DMS 273 (cell line): ENCODE measurements around the gene CADM2.
"Not testable (repeated sequence)": the region's sequence is repeated elsewhere in the genome, so short reads cannot be mapped to it uniquely, and the experiment has no call there.

Experiments used
- DNase-seq: peaks from one replicate; lab custom pipeline; 2025; ENCODE audit not compliant: unreplicated experiment; lab: John Stamatoyannopoulos, UW

The CADM2 gene

DNA sequence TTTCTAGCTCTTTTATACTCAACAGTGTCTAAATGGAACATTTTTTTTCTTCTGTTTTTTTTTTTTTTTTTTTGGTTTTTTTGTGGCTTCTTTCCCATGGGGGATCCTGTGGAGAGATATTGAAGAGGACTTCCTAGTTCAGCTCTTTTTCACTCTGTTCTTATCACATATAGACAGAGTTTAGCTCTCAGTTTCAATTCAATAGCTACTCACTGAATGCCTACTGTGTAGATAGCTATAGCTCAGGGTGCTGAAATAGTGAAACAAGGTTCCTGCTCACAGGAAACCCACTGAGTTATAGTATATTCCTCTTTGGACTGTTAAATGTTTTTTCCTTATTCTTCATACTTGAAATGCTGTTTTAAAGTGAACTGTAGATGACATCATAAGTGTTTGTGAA, 918.8 kb downstream of the CADM2 start:
- no peak for DNase-seq

DNA sequence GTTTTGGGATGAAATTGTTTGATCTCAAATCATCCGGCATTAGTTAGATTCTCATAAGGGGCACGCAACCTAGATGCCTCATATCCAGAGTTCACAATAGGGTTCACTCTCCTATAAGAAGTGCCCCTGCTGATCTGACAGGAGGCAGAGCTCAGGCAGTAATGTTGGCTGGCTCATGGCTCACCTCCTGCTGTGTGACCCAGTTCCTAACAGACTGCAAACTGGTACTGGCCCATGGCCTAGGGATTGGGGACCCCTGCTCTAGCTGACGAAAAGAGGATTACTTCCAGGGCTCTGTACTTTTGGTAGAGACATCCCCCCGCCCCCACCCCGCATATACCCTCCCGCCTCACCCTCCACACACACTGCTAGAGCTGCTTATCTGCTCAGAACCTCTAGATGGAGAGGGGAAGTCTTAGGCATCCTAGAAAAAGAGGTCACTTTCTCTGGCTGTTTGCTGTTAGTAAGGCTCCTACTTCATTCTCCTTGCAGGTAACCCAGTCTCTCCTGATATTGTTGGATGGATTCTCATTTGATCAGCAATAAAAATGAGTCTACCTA, 923.1 kb downstream of the CADM2 start:
- DNase-seq, result no peak

DNA sequence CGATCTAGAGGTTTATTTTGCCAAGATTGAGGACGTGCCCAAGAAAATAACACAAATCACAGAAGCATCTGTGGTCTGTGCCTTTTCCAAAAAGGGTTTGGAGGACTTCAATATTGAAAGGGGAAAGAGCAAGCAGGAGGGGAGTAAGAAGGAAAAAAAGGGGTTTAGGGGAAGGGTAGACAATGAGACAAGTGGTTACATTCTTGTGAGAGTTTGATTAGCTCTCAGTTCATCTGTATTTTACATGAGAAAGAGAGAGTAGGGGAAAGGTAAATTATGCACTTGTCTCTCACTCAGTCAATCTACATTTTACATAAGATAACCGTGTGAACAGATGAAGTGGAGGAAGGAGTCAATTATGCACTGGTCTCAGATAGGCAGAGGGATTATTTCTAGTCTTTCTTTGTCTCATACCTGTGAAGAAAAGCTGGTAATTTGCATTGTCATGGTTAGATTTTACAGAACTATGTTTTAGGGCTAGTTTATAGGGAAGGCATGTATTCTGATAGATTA, 931.3 kb downstream of the CADM2 start:
- DNase-seq, result no peak

DNA sequence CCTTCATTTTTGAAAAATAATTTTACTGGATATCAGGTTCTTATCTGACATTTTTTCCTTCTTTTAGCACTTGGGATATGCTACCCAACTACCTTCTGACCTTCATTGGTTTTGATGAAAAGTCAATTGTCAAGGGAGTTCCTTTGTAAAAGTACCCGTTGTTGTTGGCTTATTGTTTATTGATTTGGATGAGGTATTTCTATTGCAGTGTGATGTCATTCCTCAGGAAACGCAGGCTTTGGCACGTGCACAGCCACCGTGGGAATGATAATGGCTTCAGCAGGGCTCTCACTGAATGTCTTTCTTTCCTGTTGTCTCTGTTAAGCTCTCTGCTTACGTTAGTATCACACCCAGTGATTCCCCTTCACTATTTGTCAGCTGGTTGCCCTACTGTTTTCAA, 944.6 kb downstream of the CADM2 start:
- DNase-seq, result no peak

DNA sequence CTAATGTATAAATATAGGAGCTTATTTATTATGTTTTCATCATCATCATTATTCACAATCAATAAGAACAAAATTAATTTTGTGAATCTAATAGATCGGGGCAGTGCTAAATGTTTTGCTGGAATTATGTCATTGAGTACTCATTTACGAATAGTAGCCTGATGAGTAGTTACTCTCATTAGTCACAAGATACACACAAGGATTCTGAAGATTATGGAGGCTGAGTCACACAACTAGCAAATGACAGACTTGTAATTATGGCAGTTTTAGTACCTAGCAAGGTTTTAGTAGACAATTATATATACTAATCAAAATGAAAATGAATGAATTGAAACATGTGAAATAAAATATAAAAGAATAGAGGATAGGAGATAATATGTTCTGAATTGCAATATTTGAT, 954.2 kb downstream of the CADM2 start:
- DNase-seq, result no peak

DNA sequence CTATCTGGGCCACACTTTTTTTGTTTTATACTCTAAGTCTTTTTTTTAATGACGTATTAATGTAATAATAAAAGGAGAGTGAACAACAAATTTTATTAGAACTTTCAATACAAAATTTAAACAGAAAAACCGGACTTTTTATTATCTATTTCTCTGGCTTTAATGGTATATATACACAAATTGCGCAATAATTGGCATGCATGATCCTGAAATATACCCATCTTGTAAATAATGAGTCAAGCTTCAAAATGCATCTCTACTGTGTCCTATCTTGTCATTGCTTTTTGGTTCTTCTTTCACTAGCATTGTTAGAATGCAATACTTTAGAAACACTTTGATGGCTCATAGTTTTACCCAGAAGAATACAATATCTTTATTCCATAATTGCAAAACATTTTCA, 963.6 kb downstream of the CADM2 start:
- no peak for DNase-seq

DNA sequence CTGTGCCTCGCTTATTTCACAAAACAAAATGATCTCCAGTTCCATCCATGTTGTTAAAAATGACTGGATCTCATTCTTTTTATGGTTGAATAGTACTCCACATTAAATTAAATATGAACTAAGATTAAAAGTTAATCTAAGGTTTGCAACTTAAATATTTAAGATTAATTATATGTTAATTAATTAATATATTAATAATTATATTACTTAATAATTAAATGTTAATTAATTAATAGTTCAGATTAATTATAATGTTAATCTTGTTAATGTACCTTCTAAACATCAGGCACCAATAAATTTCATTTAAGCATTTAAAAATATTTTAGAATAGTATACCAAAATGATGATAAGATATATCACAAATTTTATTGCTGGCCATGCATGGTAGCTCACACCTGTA, 971.9 kb downstream of the CADM2 start:
- DNase-seq, result no peak

DNA sequence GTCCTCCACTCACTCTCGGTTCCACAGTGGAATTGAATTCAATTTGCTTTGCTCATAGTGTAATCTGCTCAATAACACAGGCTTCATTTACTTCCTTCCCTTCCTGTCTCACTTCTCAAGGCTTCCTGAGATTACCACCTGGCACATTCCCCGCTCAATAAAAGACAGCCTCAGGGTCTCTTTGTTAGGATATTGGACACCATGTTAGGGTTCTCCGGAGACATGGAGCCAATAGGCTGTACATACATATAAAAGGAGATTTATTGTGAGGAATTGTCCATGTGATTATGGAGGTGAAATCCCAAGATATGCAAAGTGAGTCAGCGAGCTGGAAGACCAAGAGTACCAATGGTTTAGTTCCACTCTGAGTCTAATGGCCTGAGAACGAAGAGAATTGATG, 974.5 kb downstream of the CADM2 start:
- DNase-seq, result no peak

DNA sequence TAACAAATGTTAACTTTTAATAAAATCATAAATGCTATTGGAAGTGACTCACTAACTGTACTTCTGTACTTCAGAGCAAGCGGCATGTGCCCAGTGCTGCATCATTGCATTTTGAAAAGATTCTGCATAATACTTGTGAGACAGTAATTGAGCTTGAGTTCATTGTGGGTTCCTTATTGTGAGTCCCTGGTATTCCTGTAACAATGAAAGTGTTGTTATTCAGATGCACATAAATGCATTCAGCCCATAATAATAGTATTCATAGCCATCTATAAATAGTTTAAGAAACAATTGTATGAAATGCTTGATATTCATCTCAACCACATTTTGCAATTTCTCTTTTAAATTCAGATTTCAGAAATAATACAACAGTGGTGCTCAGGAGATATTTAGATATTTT, 976.4 kb downstream of the CADM2 start:
- no peak for DNase-seq

DNA sequence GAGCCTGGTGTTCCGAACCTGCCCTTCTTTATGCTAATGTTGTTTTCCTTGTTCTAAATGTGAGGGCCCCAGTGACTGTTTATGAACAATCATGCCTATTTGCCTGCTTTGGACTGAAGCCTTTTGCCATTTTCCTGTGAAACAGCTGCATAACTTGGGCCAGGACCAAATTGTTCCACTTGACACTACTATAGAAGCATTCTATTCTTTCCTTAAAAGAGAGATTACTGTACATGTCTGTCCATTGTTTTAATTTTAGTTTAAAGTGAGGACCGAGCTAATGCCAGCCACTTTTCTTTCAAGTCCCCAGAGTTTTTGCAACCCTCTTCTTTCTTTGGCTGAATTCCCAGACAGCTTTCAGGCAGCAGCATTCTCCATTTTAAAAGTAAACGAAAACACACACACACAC, 980.3 kb downstream of the CADM2 start:
- peak; percentile 45 for DNase-seq

DNA sequence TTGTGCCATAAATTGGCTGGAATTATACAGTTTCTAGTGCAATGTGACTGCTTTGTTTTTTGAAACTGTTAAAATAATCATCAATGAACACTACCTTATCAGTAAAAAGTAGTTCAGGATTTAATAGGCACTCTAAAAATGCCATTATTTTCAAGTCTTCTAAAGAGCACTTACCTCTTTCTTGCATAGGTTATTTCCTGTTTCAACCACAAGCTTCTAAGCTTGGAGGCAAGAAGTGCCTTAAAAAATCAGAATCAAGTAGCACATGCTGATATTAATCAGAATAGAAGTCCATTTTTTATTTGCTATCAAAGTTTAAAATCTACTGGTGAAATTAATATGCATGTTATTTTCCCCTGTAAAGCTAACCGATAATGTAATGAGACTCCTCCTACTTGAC, 991.6 kb downstream of the CADM2 start:
- no peak for DNase-seq

DNA sequence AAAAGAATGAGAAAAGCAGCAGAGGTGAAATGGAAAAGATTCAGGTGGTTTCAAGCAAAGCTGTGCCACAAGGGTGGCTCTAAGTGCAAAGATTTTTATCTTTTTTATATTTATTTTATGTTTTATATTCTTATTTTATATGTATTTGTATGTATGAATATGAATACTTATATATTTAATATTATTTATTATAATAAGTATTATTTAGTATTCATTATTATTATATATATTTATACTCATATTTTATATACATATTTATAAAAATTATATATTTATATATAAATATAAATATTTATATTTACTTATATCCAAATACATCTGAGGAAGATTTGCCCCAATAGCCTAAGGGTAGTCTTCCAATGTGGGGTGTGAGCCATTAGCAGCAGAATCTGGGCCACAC, 1002.0 kb downstream of the CADM2 start:
- DNase-seq, result no peak

DNA sequence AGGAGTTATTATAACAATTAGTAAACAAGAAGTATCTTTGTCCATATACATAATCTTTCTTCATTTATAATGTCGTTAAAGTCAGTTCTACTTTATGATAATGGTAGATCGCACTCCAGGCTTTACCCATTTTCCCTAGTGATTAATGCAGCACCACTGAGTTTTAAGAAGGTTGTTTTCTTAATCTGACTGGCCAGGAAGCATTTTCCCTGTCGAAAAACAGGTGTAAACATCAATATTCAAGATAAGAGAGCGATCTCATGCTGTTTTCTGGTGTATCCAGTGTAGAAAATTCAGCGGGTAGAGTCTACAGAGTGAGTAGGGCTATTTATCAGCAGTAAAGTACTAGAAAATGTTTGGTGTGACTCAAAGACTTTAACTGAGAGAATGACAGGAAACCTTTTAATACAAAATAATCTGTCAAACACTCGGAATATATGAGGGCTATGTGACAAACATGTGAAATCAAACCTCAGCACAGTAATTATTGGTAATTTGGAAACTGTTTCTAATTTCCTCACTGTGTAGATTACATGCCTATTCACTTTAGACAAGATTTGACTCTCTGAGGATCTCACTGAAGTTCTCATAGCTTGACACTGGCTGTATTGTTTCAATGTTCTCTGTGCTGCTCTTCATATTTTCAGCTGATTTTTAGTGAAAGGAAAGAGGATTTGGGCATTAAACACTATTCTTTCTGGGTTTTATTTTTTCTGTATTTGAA, 1019.0 kb downstream of the CADM2 start:
- no peak for DNase-seq

DNA sequence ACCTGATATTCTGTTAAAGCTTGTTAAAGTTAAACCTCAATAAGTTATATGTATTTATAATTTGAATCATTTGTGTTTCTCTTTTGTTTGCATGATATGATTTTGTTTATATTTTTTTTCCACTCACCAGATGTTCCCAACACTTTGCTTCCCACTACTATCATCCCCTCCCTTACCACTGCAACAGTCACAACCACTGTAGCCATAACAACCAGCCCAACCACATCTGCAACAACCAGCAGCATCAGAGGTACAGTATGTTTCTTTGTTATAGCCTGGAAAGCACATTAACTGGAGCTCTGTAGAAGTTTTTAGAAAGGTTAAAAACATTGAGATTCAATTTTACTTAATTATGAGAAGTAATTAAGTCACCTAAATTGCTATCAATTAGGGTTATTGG, 1020.2 kb downstream of the CADM2 start:
- DNase-seq, result peak; percentile 1

DNA sequence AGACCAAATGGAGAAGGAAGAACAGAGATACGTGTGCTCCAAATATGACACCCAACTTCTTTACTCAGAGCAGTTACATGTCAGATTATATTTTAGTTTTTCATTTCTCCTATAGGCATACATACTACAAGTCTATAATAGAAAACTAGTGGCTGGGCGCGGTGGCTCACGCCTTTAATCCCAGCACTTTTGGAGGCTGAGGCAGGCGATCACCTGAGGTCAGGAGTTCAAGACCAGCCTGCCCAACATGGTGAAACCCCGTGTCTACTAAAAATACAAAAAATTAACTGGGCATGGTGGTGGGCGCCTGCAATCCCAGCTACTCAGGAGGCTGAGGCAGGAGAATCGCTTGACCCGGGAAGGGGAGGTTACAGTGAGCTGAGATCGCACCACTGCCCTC, 1030.8 kb downstream of the CADM2 start:
- not testable (repeated sequence) for DNase-seq

DNA sequence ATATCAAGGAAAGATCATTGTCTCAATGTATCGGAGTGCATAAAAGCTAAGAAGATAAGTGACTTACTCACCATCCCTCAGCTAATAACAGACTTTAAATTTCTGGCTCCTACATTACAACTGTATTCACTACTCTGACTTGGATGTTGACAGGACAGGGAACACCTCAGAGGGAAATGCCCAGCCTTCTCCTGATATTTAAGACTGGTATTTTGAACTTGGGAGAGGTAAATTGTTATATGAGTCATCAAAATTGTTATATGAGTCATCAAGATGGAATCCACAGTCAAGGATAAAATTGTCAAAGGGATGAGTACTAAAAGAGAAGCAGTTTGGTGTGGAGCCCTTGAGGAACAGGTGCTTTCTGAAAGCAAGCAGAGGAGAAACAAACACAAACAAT, 1070.8 kb downstream of the CADM2 start:
- DNase-seq, result no peak

DNA sequence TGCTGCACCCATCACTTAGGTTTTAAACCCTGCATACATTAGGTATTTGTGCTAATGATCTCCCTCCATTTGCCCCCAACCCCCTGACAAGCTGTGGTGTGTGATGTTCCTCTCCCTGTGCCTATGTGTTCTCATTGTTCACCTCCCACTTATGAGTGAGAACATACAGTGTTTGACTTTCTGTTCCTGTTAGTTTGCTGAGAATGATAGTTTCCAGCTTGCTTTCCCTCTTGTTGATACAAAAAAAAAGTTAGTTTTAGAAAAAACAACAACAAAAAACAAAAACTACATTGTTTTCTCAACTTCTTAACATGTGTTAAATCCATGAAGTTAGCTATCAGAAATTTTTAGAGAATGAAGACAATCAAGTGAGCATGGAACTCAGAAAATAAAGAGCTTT, 1079.1 kb downstream of the CADM2 start:
- DNase-seq, result no peak

DNA sequence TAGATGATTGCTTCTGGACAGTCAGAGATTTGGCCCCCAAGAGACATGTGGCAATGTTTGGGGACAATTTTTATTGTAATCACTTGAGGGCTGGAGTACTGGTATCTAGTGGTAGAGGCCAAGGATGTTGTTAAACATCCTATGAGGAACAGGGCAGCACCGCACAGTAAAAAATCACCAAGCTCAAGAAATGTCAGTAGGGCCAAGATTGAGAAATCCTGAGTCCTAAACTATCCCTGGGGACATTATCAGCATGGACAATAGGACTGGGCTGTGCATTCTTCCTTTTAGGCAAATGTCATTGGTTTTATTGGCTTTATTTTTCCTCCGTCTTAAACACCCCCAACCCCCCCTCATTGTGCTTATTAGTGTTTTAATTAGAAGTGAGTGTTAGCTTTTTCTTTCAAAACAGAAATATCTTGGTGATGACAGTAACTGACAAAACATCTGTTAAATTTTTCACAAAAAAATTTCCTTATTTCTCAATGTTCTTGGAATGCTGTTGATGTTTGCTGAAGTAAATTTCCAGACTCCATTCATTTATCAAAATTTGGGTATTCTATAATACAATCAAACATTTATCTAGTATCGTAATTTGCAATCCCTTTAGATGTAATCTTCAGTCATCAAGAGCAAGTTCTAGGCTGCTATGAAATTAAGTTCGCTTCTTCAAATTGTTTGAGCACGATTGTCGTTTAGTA, 1087.8 kb downstream of the CADM2 start:
- no peak for DNase-seq

DNA sequence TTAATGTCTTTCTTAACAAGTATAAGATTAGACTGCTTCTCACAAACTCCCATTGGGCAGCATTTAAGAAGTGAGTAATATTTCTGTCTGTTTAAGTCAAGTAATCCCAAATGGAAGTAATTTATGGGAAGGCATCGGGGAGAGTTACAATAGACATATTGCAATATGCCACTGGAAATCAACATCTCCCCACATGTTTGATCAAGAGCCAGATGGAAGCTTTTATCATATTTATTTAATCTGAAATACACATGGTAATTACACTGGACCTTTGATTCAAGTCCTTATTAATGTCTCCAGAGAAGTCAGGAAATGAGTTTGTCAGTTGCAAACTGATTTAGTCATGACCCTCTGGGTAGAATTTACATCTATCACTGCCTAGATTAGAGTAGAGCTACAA, 1088.4 kb downstream of the CADM2 start:
- DNase-seq, result peak; percentile 20

DNA sequence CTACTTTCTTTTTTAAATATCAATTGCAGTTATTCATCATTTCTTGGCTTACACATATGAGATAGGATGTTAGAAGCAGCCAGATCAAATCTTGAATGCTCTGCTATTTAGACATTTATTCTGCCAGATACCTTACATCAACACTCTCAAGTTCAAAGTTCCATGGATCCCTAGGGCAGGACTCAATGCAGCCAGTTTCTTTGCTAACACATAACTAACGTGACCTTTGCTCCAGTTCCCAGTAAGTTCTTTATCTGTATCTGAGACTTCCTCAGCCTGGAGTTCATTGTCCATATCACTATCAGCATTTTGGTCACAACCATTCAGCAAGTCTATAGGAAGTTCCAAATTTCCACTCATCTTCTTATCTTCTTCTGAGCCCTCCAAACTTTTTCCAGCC, 1092.3 kb downstream of the CADM2 start:
- DNase-seq, result no peak

DNA sequence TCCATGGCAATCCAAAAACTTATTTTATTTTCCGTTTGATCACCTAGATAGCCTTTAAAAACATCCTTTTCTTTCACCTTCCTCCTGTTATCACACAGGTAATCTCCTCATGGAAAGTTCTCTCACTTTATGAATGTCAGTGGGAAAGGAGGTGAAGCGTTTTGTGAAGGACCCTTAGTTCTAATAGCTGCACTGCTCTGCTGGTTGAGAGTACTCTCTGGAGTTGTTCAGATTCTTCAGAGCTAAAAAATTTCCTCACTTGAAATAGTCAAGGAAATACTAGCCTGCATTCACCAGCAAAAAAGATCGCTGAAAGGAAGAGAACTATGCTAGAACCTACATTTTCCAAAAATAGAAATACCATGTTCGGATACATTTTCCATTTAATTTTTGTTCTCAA, 1097.2 kb downstream of the CADM2 start:
- DNase-seq, result no peak

DNA sequence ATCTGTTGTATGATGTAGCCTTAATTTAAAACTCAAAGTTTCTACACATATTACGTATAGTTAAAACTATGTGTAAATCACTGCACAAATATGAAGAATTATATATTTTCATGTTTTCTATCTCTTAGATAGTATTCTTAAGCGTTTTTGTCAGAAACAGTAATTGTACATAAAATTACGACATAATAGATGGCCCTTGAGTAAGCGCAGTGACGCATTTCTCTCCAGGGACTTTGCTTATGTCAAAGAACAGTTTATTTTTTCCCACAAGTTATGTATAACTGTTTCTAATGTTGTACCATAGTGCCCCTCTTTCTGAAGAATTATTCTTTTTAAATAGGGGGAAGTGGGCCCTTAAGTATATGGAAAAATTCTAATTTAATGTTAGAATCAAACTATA, 1098.2 kb downstream of the CADM2 start:
- DNase-seq, result no peak
